H9 (cell line): Measurements from ENCODE around the gene GATA2. TPM values are rescaled to one million over a fixed set of nuclear protein-coding genes. Genes with fewer than 3 reads are reported as not detected.

ENCODE experiments used
- DNase-seq: peaks from one replicate; pipeline ENCODE4 v3.0.0-alpha.2; 2017
- H2AFZ ChIP-seq: one replicate; pipeline ENCODE4 v1.6.1; 2013; ENCODE audit warnings: mild to moderate bottlenecking, low read length, control low read depth, moderate library complexity
- H2AK5ac ChIP-seq: 2 replicates; pipeline ENCODE4 v1.6.1; 2013; ENCODE audit warnings: low read length, control low read depth, mixed read lengths; ENCODE audit not compliant: insufficient read length
- H2BK120ac ChIP-seq: one replicate; pipeline ENCODE4 v1.6.1; 2013; ENCODE audit warnings: low read depth, mild to moderate bottlenecking, low read length, control low read depth, inconsistent platforms; ENCODE audit not compliant: poor library complexity, severe bottlenecking
- H2BK12ac ChIP-seq: 2 replicates; pipeline ENCODE4 v1.6.1; 2013; ENCODE audit warnings: low read length, control low read depth, mixed read lengths, low read depth; ENCODE audit not compliant: insufficient read length
- H2BK15ac ChIP-seq: 2 replicates; pipeline ENCODE4 v1.6.1; 2013; ENCODE audit warnings: low read depth, low read length, control low read depth
- H2BK20ac ChIP-seq: one replicate; pipeline ENCODE4 v1.6.1; 2013; ENCODE audit warnings: low read depth, mild to moderate bottlenecking, low read length, control low read depth, inconsistent platforms; ENCODE audit not compliant: poor library complexity, severe bottlenecking
- H2BK5ac ChIP-seq: 2 replicates; pipeline ENCODE4 v1.6.1; 2013; ENCODE audit warnings: low read length, control low read depth, mixed read lengths; ENCODE audit not compliant: insufficient read length
- H3K14ac ChIP-seq: 2 replicates; pipeline ENCODE4 v1.6.1; 2013; ENCODE audit warnings: low read length, control low read depth; ENCODE audit not compliant: insufficient read depth
- H3K18ac ChIP-seq: 2 replicates; pipeline ENCODE4 v1.6.1; 2013; ENCODE audit warnings: low read depth, mild to moderate bottlenecking, mixed read lengths, low read length, control low read depth; ENCODE audit not compliant: insufficient read length
- H3K23ac ChIP-seq: 2 replicates; pipeline ENCODE4 v1.6.1; 2013; ENCODE audit warnings: low read length, control low read depth, mixed read lengths, low read depth; ENCODE audit not compliant: insufficient read length
- H3K23me2 ChIP-seq: 2 replicates; pipeline ENCODE4 v1.6.1; 2013; ENCODE audit warnings: low read depth, mild to moderate bottlenecking, mixed read lengths, low read length, control low read depth; ENCODE audit not compliant: insufficient read length, poor library complexity, severe bottlenecking
- H3K27ac ChIP-seq: 2 replicates; pipeline ENCODE4 v1.5.1; 2013; ENCODE audit warnings: low read length, control low read depth, mixed read lengths, low read depth; ENCODE audit not compliant: insufficient read length
- H3K27me3 ChIP-seq: 2 replicates; pipeline ENCODE4 v1.6.1; 2013; ENCODE audit warnings: low read length, control low read depth, inconsistent platforms; ENCODE audit not compliant: insufficient read depth
- H3K4ac ChIP-seq: 2 replicates; pipeline ENCODE4 v1.6.1; 2013; ENCODE audit warnings: low read depth, mild to moderate bottlenecking, control low read depth, inconsistent platforms, low read length, moderate library complexity
- H3K4me1 ChIP-seq: 2 replicates; pipeline ENCODE4 v1.6.1; 2013; ENCODE audit warnings: low read length, control low read depth, inconsistent platforms; ENCODE audit not compliant: insufficient read depth
- H3K4me2 ChIP-seq: 2 replicates; pipeline ENCODE4 v1.6.1; 2013; ENCODE audit warnings: low read length, control low read depth, mixed read lengths; ENCODE audit not compliant: insufficient read length, insufficient read depth
- H3K56ac ChIP-seq: 2 replicates; pipeline ENCODE4 v1.6.1; 2013; ENCODE audit warnings: low read depth, mild to moderate bottlenecking, mixed read lengths, low read length, control low read depth; ENCODE audit not compliant: insufficient read length
- H3K79me1 ChIP-seq: 2 replicates; pipeline ENCODE4 v1.6.1; 2013; ENCODE audit warnings: low read depth, mild to moderate bottlenecking, moderate library complexity, low read length, control low read depth, inconsistent platforms; ENCODE audit not compliant: insufficient read depth, poor library complexity, severe bottlenecking
- H3K79me2 ChIP-seq: 2 replicates; pipeline ENCODE4 v1.6.1; 2013; ENCODE audit warnings: low read length, control low read depth, inconsistent platforms; ENCODE audit not compliant: insufficient read depth
- H3K9ac ChIP-seq: 2 replicates; pipeline ENCODE4 v1.6.1; 2013; ENCODE audit warnings: low read length, control low read depth, mixed read lengths; ENCODE audit not compliant: insufficient read length; ENCODE audit errors: extremely low read depth
- H3K9me3 ChIP-seq: one replicate; pipeline ENCODE4 v1.6.1; 2013; ENCODE audit warnings: low read depth, low read length, inconsistent platforms; ENCODE audit not compliant: control insufficient read depth
- H3T11ph ChIP-seq: one replicate; pipeline ENCODE4 v1.6.1; 2013; ENCODE audit warnings: mild to moderate bottlenecking, low read length, control low read depth, inconsistent platforms
- H4K20me1 ChIP-seq: one replicate; pipeline ENCODE4 v1.6.1; 2013; ENCODE audit not compliant: control insufficient read depth, insufficient read length, insufficient read depth
- H4K5ac ChIP-seq: 2 replicates; pipeline ENCODE4 v1.6.1; 2013; ENCODE audit warnings: low read depth, mild to moderate bottlenecking, mixed read lengths, low read length, control low read depth; ENCODE audit not compliant: insufficient read length
- H4K8ac ChIP-seq: replicated peaks from 2 replicates; pipeline ENCODE4 v1.6.1; 2013; ENCODE audit warnings: low read length, control low read depth, mixed read lengths, low read depth; ENCODE audit not compliant: insufficient read length
- H4K91ac ChIP-seq: 2 replicates; pipeline ENCODE4 v1.6.1; 2013; ENCODE audit warnings: low read depth, mild to moderate bottlenecking, moderate library complexity, mixed read lengths, low read length, control low read depth; ENCODE audit not compliant: insufficient read length
- H3K27ac Mint-ChIP-seq, 3 experiments: 2 replicates in 2 of 3; 3 replicates in 1 of 3; pipeline ENCODE4 v1.8.0; 2020 to 2021; ENCODE audit warnings: mixed read lengths in 3 of 3, mild to moderate bottlenecking in 1 of 3, moderate library complexity in 1 of 3
- H3K27me3 Mint-ChIP-seq: 2 replicates; pipeline ENCODE4 v1.8.0; 2021; ENCODE audit warnings: low read depth, mild to moderate bottlenecking, moderate library complexity, mixed read lengths
- H3K36me3 Mint-ChIP-seq, 3 experiments: 2 replicates in 2 of 3; 3 replicates in 1 of 3; pipeline ENCODE4 v1.8.0; 2020 to 2021; ENCODE audit warnings: low read depth in 3 of 3, mixed read lengths in 3 of 3; ENCODE audit not compliant: insufficient read depth in 1 of 3
- H3K4me1 Mint-ChIP-seq, 2 experiments: 2 replicates each; pipeline ENCODE4 v1.8.0; 2020; ENCODE audit warnings: mixed read lengths in 2 of 2
- H3K4me3 Mint-ChIP-seq, 2 experiments: 2 replicates in 1 of 2; 3 replicates in 1 of 2; pipeline ENCODE4 v1.8.0; 2020 to 2021; ENCODE audit warnings: mild to moderate bottlenecking in 2 of 2, mixed read lengths in 2 of 2, moderate library complexity in 1 of 2
- H3K9me3 Mint-ChIP-seq, 2 experiments: 2 replicates in 1 of 2; 3 replicates in 1 of 2; pipeline ENCODE4 v1.8.0; 2020; ENCODE audit warnings: mild to moderate bottlenecking in 2 of 2, mixed read lengths in 2 of 2, moderate library complexity in 1 of 2
- WGBS: extraction: QIAGEN DNeasy Blood & Tissue Kit; methylation state at CpG from one replicate; pipeline ENCODE4 v1.1.7; 2013; ENCODE audit warnings: missing lambda C conversion rate, low lambda C conversion rate, mixed read lengths; ENCODE audit not compliant: insufficient read length; ENCODE audit errors: extremely low coverage; 5-methylcytosine and 5-hydroxymethylcytosine counted together
- total RNA-seq: library from RNA; stranded (reverse); gene quantifications from 2 replicates; pipeline ENCODE4 v1.2.1, GENCODE V29; 2021
- TF ChIP-seq, protein P1 (sequence below): fragments of 200-600 bp; sonication (generic); conservative IDR thresholded peaks from 3 replicates; pipeline ENCODE4 v1.8.0; 2021; ENCODE audit warnings: antibody characterized with exemption, mild to moderate bottlenecking

GATA2 gene
- total RNA-seq, 1 experiment from 2014 or later: 1.9 TPM

DNA sequence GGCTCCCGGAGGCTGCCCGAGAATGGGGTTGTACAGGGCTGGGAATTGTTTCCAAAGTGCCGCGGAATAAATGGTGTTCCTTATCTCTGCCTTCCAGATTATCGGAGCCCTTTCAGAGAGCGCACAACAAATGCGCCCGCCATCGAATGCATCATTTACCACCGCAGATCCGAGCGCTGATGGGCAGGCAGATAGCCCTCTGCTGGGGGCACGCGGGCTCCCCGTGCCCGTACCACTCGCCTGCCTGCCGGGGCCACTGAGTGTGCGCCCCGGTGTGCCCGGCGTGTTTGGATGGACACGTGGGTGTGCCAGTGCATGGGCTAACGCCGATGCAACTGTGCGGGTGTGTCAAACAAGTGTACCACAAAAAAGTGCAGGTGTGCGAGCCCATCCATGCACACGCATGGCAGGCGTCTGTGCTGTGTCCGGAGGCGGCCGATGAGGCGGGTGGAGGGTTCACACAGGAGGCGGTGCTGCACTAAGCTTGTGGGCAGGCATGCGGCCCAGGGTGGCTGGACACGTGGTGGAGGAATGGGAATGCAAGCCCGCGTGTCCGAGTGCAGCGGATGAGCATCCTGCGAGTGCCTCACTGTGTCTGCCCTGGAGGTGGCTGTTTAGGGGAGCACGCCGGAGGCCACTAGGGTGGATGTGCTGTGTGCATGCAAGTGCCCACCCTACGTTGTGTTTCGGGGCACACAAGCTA, 3.8 kb upstream of the GATA2 start:
- Histone ChIP-seq H2AFZ (no peak overlapping the region), H3K4me2 (peak overlapping the region; percentile 56), H2BK120ac (no peak overlapping the region), H3T11ph (no peak overlapping the region), H3K18ac (no peak overlapping the region), H3K56ac (no peak overlapping the region), H3K27ac (no peak overlapping the region), H2BK20ac (no peak overlapping the region), H3K4ac (no peak overlapping the region), H3K9me3 (no peaks in the 10 kb centered on the region), H3K9ac (no peak overlapping the region), H4K5ac (no peak overlapping the region), H4K8ac (no peak overlapping the region), H3K14ac (no peak overlapping the region), H3K4me1 (no peaks in the 10 kb centered on the region), H3K27me3 (peaks cover 56% of the 10 kb centered on the region), H2BK12ac (no peak overlapping the region), H2BK5ac (no peak overlapping the region), H4K20me1 (peaks cover 3% of the 10 kb centered on the region), H3K79me1 (no peaks in the 10 kb centered on the region), H3K23me2 (peaks cover 5% of the 10 kb centered on the region), H3K79me2 (no peaks in the 10 kb centered on the region), H2AK5ac (no peak overlapping the region), H3K23ac (no peak overlapping the region), H2BK15ac (no peak overlapping the region), H4K91ac (no peak overlapping the region)
- Mint-ChIP-seq H3K9me3 (peaks cover 3 to 4% of the 10 kb centered on the region in 2 experiments; a peak in 2 of 5 replicates), H3K27me3 (peaks cover 95% of the 10 kb centered on the region), H3K36me3 (no peaks in the 10 kb centered on the region; a peak in 2 of 7 replicates), H3K4me1 (peaks cover 21 to 45% of the 10 kb centered on the region in 2 experiments), H3K27ac (no peak overlapping the region), H3K4me3 (peak overlapping the region; percentile 62 to 81)
- no CpG with 5 or more reads among the region's 45 CpGs for WGBS
- TF ChIP-seq, protein P1, sequence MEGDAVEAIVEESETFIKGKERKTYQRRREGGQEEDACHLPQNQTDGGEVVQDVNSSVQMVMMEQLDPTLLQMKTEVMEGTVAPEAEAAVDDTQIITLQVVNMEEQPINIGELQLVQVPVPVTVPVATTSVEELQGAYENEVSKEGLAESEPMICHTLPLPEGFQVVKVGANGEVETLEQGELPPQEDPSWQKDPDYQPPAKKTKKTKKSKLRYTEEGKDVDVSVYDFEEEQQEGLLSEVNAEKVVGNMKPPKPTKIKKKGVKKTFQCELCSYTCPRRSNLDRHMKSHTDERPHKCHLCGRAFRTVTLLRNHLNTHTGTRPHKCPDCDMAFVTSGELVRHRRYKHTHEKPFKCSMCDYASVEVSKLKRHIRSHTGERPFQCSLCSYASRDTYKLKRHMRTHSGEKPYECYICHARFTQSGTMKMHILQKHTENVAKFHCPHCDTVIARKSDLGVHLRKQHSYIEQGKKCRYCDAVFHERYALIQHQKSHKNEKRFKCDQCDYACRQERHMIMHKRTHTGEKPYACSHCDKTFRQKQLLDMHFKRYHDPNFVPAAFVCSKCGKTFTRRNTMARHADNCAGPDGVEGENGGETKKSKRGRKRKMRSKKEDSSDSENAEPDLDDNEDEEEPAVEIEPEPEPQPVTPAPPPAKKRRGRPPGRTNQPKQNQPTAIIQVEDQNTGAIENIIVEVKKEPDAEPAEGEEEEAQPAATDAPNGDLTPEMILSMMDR: no peak
- DNase-seq: peak; percentile 57
